Measurements from ENCODE around the gene KCMF1. TPM values are rescaled to one million over a fixed set of nuclear protein-coding genes. Genes with fewer than 3 reads are reported as not detected.
A peak's percentile ranks its signal among the peaks of the same experiment; 100 is the strongest.

KCMF1 gene
- total and polyA plus RNA-seq, 2 experiments from 2014 or later, result 30.7 to 47.8 TPM

DNA sequence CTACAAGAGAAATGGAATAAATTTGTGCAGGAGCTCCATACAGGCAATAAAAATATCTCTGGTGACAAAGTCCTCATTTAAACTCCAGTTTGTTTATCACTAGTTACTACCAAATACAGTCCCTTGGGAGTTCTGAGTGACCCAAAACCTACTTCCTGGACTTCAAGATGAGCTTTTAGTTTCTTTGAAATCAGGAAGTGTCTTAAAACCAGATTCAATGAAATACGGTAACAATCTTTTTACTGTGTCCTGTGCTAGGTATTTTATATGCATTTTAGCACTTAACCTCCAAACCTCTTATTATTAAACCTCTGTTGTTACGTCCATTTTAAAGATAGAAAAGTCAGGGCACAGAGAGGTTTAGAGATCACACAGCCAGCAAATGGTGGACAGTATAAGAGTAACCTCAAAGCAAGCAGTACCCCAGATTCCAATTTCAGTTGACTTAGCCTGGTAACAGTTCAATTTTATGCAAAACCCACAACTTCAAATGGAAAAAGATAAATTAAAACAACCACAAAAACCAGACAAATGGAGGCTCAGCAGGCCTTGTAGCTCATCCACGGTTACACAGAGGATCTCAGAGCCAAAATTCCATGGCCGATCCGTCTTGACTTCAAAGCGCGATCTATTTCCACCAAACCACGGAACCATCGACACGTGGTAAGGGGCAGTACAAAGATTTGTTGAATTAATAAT is 1.3 kb upstream of the KCMF1 start:
- no peaks in the 10 kb centered on the region for H3K9me3 ChIP-seq (ENCODE audit: low read depth)
- H3K4me1 ChIP-seq (ENCODE audit: low read depth), result peaks cover 19% of the 10 kb centered on the region
- H3K27me3 ChIP-seq, result no peaks in the 10 kb centered on the region
- TF ChIP-seq CTCF (IDR thresholded peaks at IDR 0.05; ENCODE audit: low read depth, low read length), result no peak
- peak overlapping the region; percentile 71 for H3K4me3 ChIP-seq
- H3K36me3 ChIP-seq, result no peaks in the 10 kb centered on the region
- peak overlapping the region; percentile 100 for H3K27ac ChIP-seq
- peak; percentile 34 to 46 for DNase-seq (ENCODE audit: low read depth in 1 of 2, low spot score in 1 of 2)

GRCh38 chr2:84970210-84970867 is 622 bp upstream of the KCMF1 start:
- Histone ChIP-seq H3K27me3 (no peaks in the 10 kb centered on the region), H3K4me1 (ENCODE audit: low read depth) (peaks cover 19% of the 10 kb centered on the region), H3K4me3 (peak overlapping the region; percentile 71), H3K36me3 (no peaks in the 10 kb centered on the region), H3K27ac (peak overlapping the region; percentile 100), H3K9me3 (ENCODE audit: low read depth) (no peaks in the 10 kb centered on the region)
- peak; percentile 56 to 77 for DNase-seq (ENCODE audit: low read depth in 1 of 2, low spot score in 1 of 2)
- TF ChIP-seq CTCF (IDR thresholded peaks at IDR 0.05; ENCODE audit: low read depth, low read length), result no peak

- Histone ChIP-seq H3K9me3 (ENCODE audit: low read depth) (no peaks in the 10 kb centered on the region), H3K27ac (peak overlapping the region; percentile 100), H3K36me3 (no peaks in the 10 kb centered on the region), H3K27me3 (no peaks in the 10 kb centered on the region), H3K4me3 (peak overlapping the region; percentile 79), H3K4me1 (ENCODE audit: low read depth) (peaks cover 19% of the 10 kb centered on the region)
- TF ChIP-seq CTCF (IDR thresholded peaks at IDR 0.05; ENCODE audit: low read depth, low read length), result no peak
- peak; percentile 56 to 65 for DNase-seq (ENCODE audit: low read depth in 1 of 2, low spot score in 1 of 2)
Measured at GRCh38 chr2:84971510-84972206, 697 bp downstream of the KCMF1 start.

DNA sequence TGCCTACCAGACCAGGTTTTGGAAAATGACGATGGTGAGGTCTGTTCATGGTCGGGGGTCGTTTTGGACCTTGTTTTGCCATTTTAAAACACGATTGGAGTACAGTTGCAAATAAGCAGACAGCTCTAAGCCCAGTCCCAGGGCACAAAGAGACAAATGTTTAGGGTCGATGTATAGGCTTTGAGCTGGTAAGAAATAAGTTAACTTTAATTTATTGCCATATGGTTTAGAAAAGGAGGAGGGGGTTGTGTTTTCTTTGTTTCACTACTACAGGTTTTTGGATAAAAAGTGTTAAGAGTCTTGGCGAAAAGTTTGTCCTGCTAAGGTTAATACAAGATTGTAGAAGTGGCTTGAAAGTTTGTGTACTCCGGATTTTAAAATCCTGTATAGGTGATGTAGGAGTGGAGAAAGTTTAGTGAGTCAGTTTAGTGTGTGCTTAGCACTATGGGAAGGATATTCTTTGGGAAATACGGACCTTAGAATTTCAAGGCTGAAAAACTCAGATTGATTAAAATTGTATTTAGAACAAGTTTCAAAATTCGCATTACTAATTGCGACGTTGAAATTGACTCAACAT is 1.3 kb downstream of the KCMF1 start:
- peak overlapping the region; percentile 79 for H3K4me3 ChIP-seq
- no peak for TF ChIP-seq CTCF (IDR thresholded peaks at IDR 0.05; ENCODE audit: low read depth, low read length)
- H3K36me3 ChIP-seq, result no peaks in the 10 kb centered on the region
- H3K27me3 ChIP-seq, result no peaks in the 10 kb centered on the region
- no peaks in the 10 kb centered on the region for H3K9me3 ChIP-seq (ENCODE audit: low read depth)
- peak overlapping the region; percentile 100 for H3K27ac ChIP-seq
- H3K4me1 ChIP-seq (ENCODE audit: low read depth), result peaks cover 19% of the 10 kb centered on the region
- no peak for DNase-seq (ENCODE audit: low read depth in 1 of 2, low spot score in 1 of 2)

DNA sequence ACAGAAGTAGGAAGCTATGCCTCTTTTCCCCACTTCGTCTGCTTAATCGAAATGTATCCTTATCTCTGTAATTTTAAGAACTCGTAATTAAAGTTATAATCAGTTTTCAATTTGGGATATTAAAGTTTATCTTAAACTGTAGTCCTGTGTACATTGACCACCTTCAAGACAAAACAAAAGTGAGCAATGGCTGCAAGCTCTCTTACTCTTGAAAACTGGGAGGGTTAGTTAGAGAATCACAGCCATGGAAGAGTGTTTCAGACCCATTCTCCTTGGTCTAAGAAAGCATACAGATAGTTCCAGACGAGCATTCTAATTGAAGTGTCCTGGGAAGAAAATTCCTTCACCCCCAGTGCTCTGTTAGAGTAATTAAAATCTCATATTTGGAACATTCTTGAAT is 2.0 kb downstream of the KCMF1 start:
- DNase-seq (ENCODE audit: low read depth in 1 of 2, low spot score in 1 of 2), result no peak
- peak overlapping the region; percentile 79 for H3K4me3 ChIP-seq
- peaks cover 19% of the 10 kb centered on the region for H3K4me1 ChIP-seq (ENCODE audit: low read depth)
- H3K27me3 ChIP-seq, result no peaks in the 10 kb centered on the region
- H3K36me3 ChIP-seq, result no peaks in the 10 kb centered on the region
- peak overlapping the region; percentile 100 for H3K27ac ChIP-seq
- H3K9me3 ChIP-seq (ENCODE audit: low read depth), result no peaks in the 10 kb centered on the region
- no peak for TF ChIP-seq CTCF (IDR thresholded peaks at IDR 0.05; ENCODE audit: low read depth, low read length)
